GM18511 (cell line): ENCODE measurements around the gene LARP4B.
A peak's percentile ranks its signal among the peaks of the same experiment; 100 is the strongest.
"Not testable (repeated sequence)": the region's sequence is repeated elsewhere in the genome, so short reads cannot be mapped to it uniquely, and the experiment has no call there.

Experiments used
- ATAC-seq: cut with Tn5 transposase; IDR thresholded peaks from one replicate; pipeline ENCODE4 v1.9.1; 2021; ENCODE audit warnings: mild to moderate bottlenecking, moderate library complexity; ENCODE audit not compliant: unreplicated experiment

LARP4B gene

GRCh38 chr10:958856-959255, 27.4 kb upstream of the LARP4B start:
- no peak for ATAC-seq

- ATAC-seq, result no peak
Measured at GRCh38 chr10:958106-958505, 26.6 kb upstream of the LARP4B start.

DNA sequence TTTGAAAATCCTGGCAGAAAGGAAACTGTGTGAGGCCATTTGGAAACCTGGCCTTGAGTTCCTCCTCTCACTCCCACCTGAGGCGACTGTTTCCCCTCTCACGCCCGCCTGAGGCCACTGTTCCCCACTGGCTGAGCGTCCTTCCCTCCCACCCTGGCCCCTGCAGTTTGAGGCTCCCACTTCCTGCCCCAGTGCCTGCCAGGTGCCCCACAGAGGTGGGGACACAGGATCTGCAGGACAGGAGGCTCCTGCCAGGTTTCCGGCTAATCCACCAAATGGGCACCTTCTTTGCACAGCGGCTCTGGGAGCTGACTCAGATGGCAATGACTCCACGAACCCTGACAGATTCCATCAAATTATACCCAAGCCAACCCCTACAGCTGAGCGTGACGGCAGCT, 24.3 kb upstream of the LARP4B start:
- ATAC-seq, result no peak

- ATAC-seq, result no peak
Measured at GRCh38 chr10:955127-955819, 23.8 kb upstream of the LARP4B start.

DNA sequence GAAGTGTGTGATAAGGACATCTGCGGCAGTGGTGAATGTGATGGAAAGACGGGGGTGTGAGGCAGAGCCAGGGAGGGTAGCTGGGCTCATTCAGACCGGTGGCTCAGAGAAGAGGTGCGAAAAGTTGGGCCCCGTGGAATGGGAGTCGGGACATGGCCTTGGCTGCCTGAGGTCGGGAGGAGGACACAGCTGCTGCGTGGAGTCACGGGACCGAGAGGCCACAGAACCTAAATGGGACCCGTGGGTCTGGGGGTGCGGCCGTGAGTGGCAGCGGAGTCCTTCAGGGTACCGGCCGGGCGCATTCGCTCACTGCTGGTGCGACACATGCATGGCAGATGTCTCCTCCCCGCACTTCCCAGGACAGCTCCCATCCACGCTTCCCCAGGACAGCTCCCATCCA, 22.9 kb upstream of the LARP4B start:
- no peak for ATAC-seq

DNA sequence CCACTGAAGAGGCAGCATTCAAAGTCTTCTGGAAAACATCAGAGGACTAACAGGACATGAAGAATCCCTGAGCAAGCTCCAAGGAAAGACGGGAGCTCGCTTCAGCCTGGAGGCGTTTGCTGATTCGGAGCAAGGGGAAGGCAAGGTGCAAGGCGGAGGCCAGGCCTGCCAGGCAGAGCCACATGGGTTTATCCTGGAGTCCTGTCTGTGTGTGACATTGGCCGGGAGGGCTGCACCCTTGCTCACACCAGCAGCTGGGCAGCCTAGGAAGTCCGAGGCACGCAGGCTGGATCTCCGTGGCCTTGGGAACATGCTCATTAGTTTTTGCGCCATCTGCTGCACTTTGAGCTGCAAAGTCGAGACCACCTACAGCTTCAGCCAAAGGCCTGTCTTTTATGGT, 22.3 kb upstream of the LARP4B start:
- ATAC-seq, result no peak

DNA sequence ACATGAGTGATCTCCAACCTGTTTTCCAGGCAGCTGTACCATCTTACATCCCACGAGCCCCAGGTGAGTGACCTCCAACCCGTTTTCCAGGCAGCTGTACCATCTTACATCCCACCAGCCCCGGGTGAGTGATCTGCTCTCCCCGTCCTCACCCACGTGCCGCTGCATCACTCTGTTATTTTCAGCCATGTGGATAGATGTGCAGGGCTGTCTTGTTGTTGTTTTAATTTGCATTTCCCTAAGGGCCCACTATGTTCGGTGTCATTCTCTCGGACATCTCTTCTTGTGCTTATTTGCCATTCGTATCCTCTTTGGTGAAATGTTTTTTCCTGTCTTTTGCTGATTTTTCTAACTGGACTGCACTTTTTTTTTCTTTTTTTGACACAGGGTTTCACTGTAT, 17.9 kb upstream of the LARP4B start:
- no peak for ATAC-seq

DNA sequence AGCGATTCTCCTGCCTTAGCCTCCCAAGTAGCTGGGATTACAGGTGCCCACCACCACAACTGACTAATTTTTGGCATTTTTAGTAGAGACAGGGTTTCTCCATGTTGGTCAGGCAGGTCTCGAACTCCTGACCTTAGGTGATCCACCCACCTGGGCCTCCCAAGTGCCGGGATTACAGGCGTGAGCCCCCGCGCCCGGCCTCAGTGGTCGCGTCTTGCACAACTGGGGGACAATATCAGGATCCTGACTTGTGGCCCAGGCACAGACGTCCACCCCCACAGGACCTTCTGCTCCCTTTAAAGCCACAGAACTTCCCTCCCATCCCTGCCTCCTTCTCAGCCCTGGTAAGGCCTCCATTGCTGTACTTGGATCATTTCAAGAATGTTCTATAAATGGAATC, 16.8 kb upstream of the LARP4B start:
- no peak for ATAC-seq

DNA sequence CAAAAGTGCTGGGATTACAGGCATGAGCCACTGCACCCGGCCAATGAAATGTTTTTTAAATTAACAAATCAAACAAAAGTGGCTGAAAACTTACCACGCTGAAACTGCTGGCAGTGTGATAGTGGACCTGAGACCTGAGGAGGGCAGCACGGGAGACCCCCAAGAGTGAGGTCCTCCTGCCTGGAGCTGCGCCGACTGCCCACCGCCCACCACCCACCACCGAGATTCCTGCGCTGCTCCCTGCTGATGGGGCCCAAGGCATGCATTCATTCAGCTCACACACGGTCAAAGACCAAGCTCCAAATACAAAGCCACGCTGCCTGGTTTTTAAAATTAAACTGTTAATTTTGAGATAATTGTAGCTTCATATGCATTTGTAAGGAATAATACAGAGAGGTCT, 16.4 kb upstream of the LARP4B start:
- ATAC-seq, result no peak

- no peak for ATAC-seq
Measured at GRCh38 chr10:947051-947450, 15.5 kb upstream of the LARP4B start.

DNA sequence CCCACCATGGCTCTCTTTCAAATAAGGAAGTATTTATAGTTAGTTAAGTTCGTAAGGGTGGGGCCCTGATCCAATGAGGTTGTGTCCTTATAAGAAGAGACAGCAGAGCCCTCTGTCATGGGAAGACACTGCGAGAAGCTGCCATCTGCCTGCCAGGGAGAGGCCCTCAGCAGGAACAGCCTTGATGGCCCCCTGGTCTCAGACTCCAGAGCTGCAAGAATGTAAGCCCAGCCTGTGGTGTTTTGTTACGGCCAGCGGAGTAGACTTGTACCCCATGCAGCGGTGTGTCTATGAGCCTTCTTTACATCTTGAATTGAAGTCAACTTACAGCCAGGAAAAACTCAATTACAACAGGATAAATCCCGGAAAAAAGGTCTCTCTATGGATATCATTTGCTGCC, 14.3 kb upstream of the LARP4B start:
- ATAC-seq, result no peak

DNA sequence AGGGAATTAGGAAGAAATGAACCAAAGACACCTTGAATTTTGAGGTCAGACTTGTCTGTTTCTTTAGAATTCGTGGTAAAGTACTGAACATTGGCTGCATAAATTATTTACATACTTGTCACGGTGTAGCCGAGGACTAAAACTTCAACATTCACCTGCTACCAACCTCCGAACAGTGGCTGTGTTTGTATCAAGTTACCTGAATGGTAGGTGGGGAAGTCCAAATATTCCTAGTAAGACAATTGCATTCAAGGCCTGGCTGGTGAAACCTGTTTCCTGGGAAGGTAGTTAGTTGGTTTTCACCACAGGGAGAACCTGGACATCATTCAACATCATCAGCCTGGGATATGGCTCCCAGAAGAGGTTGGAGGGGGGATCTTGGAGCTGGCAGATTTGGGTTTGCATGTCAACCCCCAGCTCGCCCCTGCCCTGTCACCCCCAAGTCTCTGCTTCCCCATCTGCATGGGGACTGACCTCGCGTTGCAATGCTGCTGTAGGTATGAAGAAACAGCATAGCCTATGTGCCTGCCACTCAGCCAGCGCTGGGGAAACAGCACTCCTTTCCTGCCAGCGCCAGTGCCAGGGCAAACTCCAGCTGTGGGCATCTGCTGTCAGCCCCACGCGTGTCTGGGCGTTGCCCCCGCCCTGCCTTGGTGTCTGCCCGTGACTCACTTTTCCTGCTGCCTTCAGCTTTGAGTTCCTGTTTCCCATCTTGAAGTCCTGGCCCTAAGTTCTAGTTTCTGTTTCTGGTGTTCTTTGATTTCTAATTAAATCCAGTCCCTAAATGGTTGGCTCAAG, 12.7 kb upstream of the LARP4B start:
- peak; percentile 38 for ATAC-seq

- peak; percentile 54 for ATAC-seq
Measured at GRCh38 chr10:943334-944033, 12.0 kb upstream of the LARP4B start.

- ATAC-seq, result no peak
Measured at GRCh38 chr10:938941-939678, 7.6 kb upstream of the LARP4B start.

DNA sequence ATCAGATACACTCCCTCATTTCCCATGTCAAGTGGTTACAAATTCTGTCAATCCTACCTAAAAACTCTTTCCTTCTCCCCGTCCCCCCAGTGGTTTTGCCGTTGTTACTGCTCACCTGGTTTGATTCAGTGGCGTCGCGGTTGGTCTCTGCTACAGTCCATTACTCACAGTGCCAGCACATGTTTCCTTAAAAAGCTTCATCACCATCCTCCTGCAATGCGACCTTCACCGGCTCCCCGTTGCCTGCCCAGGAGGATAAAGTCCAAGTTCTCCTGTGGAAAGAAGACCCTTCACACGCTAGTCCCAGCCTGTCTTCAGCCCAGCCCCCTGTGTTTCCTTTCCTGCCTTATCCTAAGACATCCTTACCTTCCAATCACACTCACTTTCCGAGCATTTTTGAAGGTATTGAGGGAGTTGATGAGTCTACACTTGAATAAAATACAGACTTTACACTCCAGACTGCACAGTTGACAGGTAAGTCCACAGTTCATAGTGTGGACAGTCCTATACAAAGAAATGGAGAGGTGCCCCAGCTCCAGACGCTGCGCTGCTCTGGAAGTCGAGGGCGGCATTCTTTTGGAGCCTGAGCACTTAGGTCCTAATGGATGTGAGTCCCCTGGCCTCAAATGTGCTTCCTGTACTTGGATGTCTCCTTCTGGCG, 3.4 kb upstream of the LARP4B start:
- ATAC-seq, result no peak

GRCh38 chr10:934165-934564, 2.7 kb upstream of the LARP4B start:
- ATAC-seq, result not testable (repeated sequence)

DNA sequence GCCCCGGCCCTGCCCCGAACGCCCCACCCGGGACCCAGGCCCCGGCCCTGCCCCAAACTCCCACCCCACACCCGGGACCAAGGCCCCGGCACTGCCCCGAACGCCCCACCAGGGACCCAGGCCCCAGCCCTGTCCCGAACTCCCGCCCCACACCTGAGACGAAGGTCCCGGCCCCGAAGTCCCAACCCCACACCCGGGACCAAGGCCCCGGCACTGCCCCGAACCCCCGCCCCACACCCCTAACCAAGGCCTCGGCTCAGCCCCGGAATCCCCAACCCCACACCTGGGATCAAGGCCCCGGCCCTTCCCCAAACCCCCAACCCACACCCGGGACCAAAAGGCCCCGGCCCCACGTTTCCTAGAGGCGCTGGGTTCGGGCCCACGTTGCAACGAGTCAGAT, 1.1 kb upstream of the LARP4B start:
- ATAC-seq, result no peak

DNA sequence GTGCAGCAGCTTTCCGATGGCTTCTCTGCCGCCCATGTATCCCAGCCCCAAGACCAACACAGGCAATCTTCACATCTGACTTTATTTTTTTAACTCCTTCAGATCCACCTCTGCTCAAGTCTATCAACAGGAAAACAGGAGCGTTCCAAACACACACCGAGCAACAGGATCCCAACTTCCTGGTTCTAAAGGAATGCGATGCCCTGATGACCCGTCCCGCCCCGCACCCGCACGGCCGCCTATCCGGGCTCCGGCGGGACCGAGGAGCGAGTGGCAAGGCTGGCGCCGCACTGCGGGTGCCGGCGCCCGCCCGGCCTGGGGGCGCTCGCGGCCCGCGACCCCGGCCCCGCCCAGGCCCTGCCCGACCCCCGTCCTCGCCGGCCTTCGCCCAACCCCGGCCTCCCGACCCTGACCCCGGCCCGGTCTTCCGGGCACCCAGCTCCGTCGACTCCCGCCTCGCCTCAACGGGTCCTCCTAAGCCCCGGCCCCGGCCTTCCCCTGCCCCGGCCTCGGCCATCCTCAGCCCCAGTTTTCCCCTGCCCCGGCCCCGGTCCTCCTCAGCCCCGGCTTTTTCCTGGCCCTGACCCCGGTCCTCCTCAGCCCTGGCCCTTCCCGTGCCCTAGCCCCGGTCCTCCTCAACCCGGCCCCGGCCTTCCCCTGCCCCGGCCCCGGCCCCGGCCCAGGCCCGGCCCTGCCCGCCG, 730 bp downstream of the LARP4B start:
- no peak for ATAC-seq

- ATAC-seq, result no peak
Measured at GRCh38 chr10:929960-930624, 1.4 kb downstream of the LARP4B start.

DNA sequence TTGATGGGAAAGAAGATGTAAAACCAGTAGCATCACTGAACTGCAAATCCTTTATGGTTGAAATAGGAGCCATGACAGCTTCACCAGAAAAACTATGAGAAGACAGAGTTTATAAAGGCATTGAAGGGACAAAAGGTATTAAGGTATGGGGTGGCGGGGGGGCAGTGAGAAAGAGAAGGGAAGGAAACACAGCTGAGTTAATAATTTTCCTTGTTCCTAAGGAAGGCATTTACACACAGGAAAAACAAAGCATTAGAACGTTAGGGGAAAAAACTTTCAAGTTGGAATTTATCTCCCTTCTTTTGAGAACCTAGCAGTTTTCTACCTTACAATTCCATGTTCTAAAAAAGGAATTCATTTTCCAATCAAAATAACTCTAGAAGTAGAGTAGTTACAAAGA, 4.4 kb downstream of the LARP4B start:
- ATAC-seq, result no peak
